HepG2 (cell line): ENCODE results near the gene CMTM2. TPM values are rescaled to one million over a fixed set of nuclear protein-coding genes. Genes with fewer than 3 reads are reported as not detected.

Experiments used
- LCORL ChIP-seq, 2 experiments: fragments of 450-650 bp in 1 of 2; sonication (generic) in 1 of 2; formaldehyde crosslinking in 1 of 2; IDR thresholded peaks; 2 replicates each; pipeline versions ENCODE4 v1.5.0 to v1.6.1; 2017 to 2020; ENCODE audit warnings: antibody characterized with exemption in 1 of 2, missing genetic modification reagents in 1 of 2
- MTA3 ChIP-seq: sonication (generic); formaldehyde crosslinking; IDR thresholded peaks from 2 replicates; pipeline ENCODE4 v1.4.0; 2020; ENCODE audit warnings: missing genetic modification reagents
- MTERF4 ChIP-seq: sonication (generic); formaldehyde crosslinking; IDR thresholded peaks from 2 replicates; pipeline ENCODE4 v1.8.0; 2023; ENCODE audit warnings: mild to moderate bottlenecking, missing genetic modification reagents
- POLR2G ChIP-seq: fragments of 200-400 bp; formaldehyde crosslinking; IDR thresholded peaks from 2 replicates; pipeline ENCODE4 v1.6.1; 2018; ENCODE audit warnings: mild to moderate bottlenecking, low read depth, low read length, moderate library complexity
- SIN3A ChIP-seq: IDR thresholded peaks from 2 replicates; pipeline ENCODE4 v1.6.1; 2011; ENCODE audit warnings: low read depth, mild to moderate bottlenecking, control low read depth, low read length, borderline replicate concordance
- ZNF138 ChIP-seq: sonication (generic); formaldehyde crosslinking; IDR thresholded peaks from 2 replicates; pipeline ENCODE4 v1.5.0; 2020; ENCODE audit warnings: mild to moderate bottlenecking, low read depth, missing genetic modification reagents
- ZNF646 ChIP-seq: sonication (generic); formaldehyde crosslinking; IDR thresholded peaks from 2 replicates; pipeline ENCODE4 v1.9.0; 2021; ENCODE audit warnings: mild to moderate bottlenecking, missing genetic modification reagents
- polyA plus RNA-seq, 8 experiments: library from polyadenylated mRNA; depleted of rRNA in 3 of 8; stranded (reverse) in 7 of 8; unstranded in 1 of 8; fragments of >200 nt; fragmentation: Illumina TruSeq in 4 of 8; extraction: Trizol in 4 of 8; gene quantifications; 2 replicates each; pipeline versions ENCODE4 v1.2.1 to v1.2.3, GENCODE V29; 2011 to 2016; ENCODE audit warnings: low read depth in 4 of 8, missing spikeins in 1 of 8, mixed read lengths in 1 of 8; ENCODE audit not compliant: insufficient read depth in 1 of 8
- total RNA-seq, 5 experiments: library from RNA; depleted of rRNA; stranded (reverse); fragments of >200 nt; fragmentation: Illumina TruSeq; extraction: Trizol; gene quantifications; 2 replicates each; pipeline ENCODE4 v1.2.3, GENCODE V29; 2016; ENCODE audit warnings: low read depth in 1 of 5
- TF ChIP-seq, protein P1 (sequence below): sonication (generic); formaldehyde crosslinking; IDR thresholded peaks from 2 replicates; pipeline ENCODE4 v1.4.0; 2020; ENCODE audit warnings: mild to moderate bottlenecking, missing genetic modification reagents, borderline replicate concordance
- TF ChIP-seq, protein P2 (sequence below): sonication (generic); formaldehyde crosslinking; IDR thresholded peaks from 2 replicates; pipeline ENCODE4 v1.5.0; 2020; ENCODE audit warnings: missing genetic modification reagents
- TF ChIP-seq, protein P3 (sequence below): sonication (generic); formaldehyde crosslinking; IDR thresholded peaks from 2 replicates; pipeline ENCODE4 v1.8.0; 2022; ENCODE audit warnings: mild to moderate bottlenecking, missing genetic modification reagents, borderline replicate concordance

The CMTM2 gene
- total and polyA plus RNA-seq, 2 of the 13 experiments (the other 11 are each of a cell fraction or from before 2014, with no cell fraction given) = not detected

- TF ChIP-seq, protein P1, sequence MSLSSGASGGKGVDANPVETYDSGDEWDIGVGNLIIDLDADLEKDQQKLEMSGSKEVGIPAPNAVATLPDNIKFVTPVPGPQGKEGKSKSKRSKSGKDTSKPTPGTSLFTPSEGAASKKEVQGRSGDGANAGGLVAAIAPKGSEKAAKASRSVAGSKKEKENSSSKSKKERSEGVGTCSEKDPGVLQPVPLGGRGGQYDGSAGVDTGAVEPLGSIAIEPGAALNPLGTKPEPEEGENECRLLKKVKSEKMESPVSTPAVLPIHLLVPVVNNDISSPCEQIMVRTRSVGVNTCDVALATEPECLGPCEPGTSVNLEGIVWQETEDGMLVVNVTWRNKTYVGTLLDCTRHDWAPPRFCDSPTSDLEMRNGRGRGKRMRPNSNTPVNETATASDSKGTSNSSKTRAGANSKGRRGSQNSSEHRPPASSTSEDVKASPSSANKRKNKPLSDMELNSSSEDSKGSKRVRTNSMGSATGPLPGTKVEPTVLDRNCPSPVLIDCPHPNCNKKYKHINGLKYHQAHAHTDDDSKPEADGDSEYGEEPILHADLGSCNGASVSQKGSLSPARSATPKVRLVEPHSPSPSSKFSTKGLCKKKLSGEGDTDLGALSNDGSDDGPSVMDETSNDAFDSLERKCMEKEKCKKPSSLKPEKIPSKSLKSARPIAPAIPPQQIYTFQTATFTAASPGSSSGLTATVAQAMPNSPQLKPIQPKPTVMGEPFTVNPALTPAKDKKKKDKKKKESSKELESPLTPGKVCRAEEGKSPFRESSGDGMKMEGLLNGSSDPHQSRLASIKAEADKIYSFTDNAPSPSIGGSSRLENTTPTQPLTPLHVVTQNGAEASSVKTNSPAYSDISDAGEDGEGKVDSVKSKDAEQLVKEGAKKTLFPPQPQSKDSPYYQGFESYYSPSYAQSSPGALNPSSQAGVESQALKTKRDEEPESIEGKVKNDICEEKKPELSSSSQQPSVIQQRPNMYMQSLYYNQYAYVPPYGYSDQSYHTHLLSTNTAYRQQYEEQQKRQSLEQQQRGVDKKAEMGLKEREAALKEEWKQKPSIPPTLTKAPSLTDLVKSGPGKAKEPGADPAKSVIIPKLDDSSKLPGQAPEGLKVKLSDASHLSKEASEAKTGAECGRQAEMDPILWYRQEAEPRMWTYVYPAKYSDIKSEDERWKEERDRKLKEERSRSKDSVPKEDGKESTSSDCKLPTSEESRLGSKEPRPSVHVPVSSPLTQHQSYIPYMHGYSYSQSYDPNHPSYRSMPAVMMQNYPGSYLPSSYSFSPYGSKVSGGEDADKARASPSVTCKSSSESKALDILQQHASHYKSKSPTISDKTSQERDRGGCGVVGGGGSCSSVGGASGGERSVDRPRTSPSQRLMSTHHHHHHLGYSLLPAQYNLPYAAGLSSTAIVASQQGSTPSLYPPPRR (CRISPR knock-in tag) = peak; percentile 46; the same call in 1 of the 2 replicates
- TF ChIP-seq, protein P2, sequence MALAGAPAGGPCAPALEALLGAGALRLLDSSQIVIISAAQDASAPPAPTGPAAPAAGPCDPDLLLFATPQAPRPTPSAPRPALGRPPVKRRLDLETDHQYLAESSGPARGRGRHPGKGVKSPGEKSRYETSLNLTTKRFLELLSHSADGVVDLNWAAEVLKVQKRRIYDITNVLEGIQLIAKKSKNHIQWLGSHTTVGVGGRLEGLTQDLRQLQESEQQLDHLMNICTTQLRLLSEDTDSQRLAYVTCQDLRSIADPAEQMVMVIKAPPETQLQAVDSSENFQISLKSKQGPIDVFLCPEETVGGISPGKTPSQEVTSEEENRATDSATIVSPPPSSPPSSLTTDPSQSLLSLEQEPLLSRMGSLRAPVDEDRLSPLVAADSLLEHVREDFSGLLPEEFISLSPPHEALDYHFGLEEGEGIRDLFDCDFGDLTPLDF = no peak
- peak; percentile 2; the same call in 1 of the 2 replicates for TF ChIP-seq ZNF646 (CRISPR knock-in tag)
- peak; percentile 83 for TF ChIP-seq MTERF4 (CRISPR knock-in tag)
- no peak for TF ChIP-seq LCORL (IDR thresholded peaks at IDR 0.05)
- TF ChIP-seq LCORL (CRISPR knock-in tag; IDR thresholded peaks at IDR 0.05) = peak; percentile 41; the same call in 1 of the 2 replicates
- no peak for TF ChIP-seq SIN3A
- TF ChIP-seq, protein P3, sequence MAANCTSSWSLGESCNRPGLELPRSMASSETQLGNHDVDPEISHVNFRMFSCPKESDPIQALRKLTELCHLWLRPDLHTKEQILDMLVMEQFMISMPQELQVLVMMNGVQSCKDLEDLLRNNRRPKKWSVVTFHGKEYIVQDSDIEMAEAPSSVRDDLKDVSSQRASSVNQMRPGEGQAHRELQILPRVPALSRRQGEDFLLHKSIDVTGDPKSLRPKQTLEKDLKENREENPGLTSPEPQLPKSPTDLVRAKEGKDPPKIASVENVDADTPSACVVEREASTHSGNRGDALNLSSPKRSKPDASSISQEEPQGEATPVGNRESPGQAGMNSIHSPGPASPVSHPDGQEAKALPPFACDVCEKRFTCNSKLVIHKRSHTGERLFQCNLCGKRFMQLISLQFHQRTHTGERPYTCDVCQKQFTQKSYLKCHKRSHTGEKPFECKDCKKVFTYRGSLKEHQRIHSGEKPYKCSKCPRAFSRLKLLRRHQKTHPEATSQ = no peak
- TF ChIP-seq POLR2G = peak; percentile 41
- no peak for TF ChIP-seq MTA3 (CRISPR knock-in tag)
- TF ChIP-seq ZNF138 (CRISPR knock-in tag) = no peak
Observed at GRCh38 chr16:66605177-66605978, 26.1 kb downstream of the CMTM2 start (continued).
